ENCODE measurements around the gene DUSP10. TPM values are rescaled to one million over a fixed set of nuclear protein-coding genes. Genes with fewer than 3 reads are reported as not detected.

Gene DUSP10
- total RNA-seq, 3 donors from 2014 or later: 1.9 to 27.2 (median 4.3) TPM

GRCh38 chr1:221739018-221739676, 2.7 kb downstream of the DUSP10 start:
- ATAC-seq: no peak
- intact Hi-C loops (cut with DNase I, micrococcal nuclease): no loop called here
- TF ChIP-seq CTCF (IDR thresholded peaks at IDR 0.05): no peak
- H3K9me3 ChIP-seq: no peaks in the 10 kb centered on the region
- peaks cover 16% of the 10 kb centered on the region for H3K4me1 ChIP-seq (ENCODE audit: low read depth)
- no peak for DNase-seq
- H3K36me3 ChIP-seq (ENCODE audit: low read depth): peaks cover 6% of the 10 kb centered on the region
- no peak overlapping the region for H3K4me3 ChIP-seq

- Histone ChIP-seq H3K4me3 (no peak overlapping the region), H3K9me3 (no peaks in the 10 kb centered on the region), H3K36me3 (ENCODE audit: low read depth) (no peaks in the 10 kb centered on the region), H3K4me1 (ENCODE audit: low read depth) (peaks cover 10% of the 10 kb centered on the region)
- intact Hi-C loops (cut with DNase I, micrococcal nuclease): no loop called here
- ATAC-seq: no peak
- DNase-seq: no peak
- no peak for TF ChIP-seq CTCF (IDR thresholded peaks at IDR 0.05)
Observed at GRCh38 chr1:221736714-221737113, 5.2 kb downstream of the DUSP10 start.

GRCh38 chr1:221735999-221736398, 5.9 kb downstream of the DUSP10 start:
- Histone ChIP-seq H3K9me3 (no peaks in the 10 kb centered on the region), H3K36me3 (ENCODE audit: low read depth) (no peaks in the 10 kb centered on the region), H3K4me1 (ENCODE audit: low read depth) (peaks cover 10% of the 10 kb centered on the region), H3K4me3 (no peak overlapping the region)
- no peak for TF ChIP-seq CTCF (IDR thresholded peaks at IDR 0.05)
- DNase-seq: no peak
- intact Hi-C loops (cut with DNase I, micrococcal nuclease): no loop called here
- no peak for ATAC-seq

- Histone ChIP-seq H3K9me3 (no peaks in the 10 kb centered on the region), H3K4me1 (ENCODE audit: low read depth) (no peaks in the 10 kb centered on the region), H3K36me3 (ENCODE audit: low read depth) (no peaks in the 10 kb centered on the region), H3K4me3 (no peak overlapping the region)
- TF ChIP-seq CTCF (IDR thresholded peaks at IDR 0.05): no peak
- ATAC-seq (no peak), DNase-seq (no peak)
- intact Hi-C loops (cut with DNase I, micrococcal nuclease): no loop called here
Observed at GRCh38 chr1:221734187-221734586, 7.7 kb downstream of the DUSP10 start.

- no peak for DNase-seq
- intact Hi-C loops (cut with DNase I, micrococcal nuclease): no loop called here
- no peaks in the 10 kb centered on the region for H3K9me3 ChIP-seq
- H3K4me1 ChIP-seq (ENCODE audit: low read depth): no peaks in the 10 kb centered on the region
- TF ChIP-seq CTCF (IDR thresholded peaks at IDR 0.05): no peak
- H3K36me3 ChIP-seq (ENCODE audit: low read depth): no peaks in the 10 kb centered on the region
- H3K4me3 ChIP-seq: no peak overlapping the region
- no peak for ATAC-seq
Observed at GRCh38 chr1:221732052-221732451, 9.8 kb downstream of the DUSP10 start.

Data from mucosa of descending colon (tissue), 3 donors.